HCT116 (cell line): ENCODE results near the gene NGEF.

ENCODE experiments used
- ATF3 ChIP-seq: IDR thresholded peaks from 2 replicates; pipeline ENCODE4 v1.6.1; 2012
- CTCF ChIP-seq, 3 experiments: fragments of 200-600 bp in 1 of 3; sonication (generic) in 1 of 3; IDR thresholded peaks in 2 of 3; conservative IDR thresholded peaks in 1 of 3; 2 replicates each; pipeline ENCODE4 v1.5.1; 2012 to 2017; ENCODE audit warnings: low read depth in 2 of 3, low read length in 2 of 3, antibody characterized with exemption in 1 of 3, borderline replicate concordance in 1 of 3, control low read depth in 1 of 3, mild to moderate bottlenecking in 1 of 3, mixed read lengths in 1 of 3, mixed run types in 1 of 3, moderate library complexity in 1 of 3; ENCODE audit not compliant: insufficient read depth in 1 of 3
- POLR2A ChIP-seq: IDR thresholded peaks from 2 replicates; pipeline ENCODE4 v1.7.0; 2011; ENCODE audit warnings: borderline replicate concordance; ENCODE audit not compliant: insufficient read depth, insufficient read length; ENCODE audit errors: extremely low read depth
- SIN3A ChIP-seq: IDR thresholded peaks from 2 replicates; pipeline ENCODE4 v1.6.1; 2012; ENCODE audit warnings: low read depth
- TCF7L2 ChIP-seq: IDR thresholded peaks from 2 replicates; pipeline ENCODE4 v1.7.0; 2011; ENCODE audit warnings: borderline replicate concordance, inconsistent platforms; ENCODE audit not compliant: insufficient read depth, insufficient read length; ENCODE audit errors: extremely low read depth
- ZBTB33 ChIP-seq: IDR thresholded peaks from 2 replicates; pipeline ENCODE4 v1.6.1; 2011; ENCODE audit warnings: mild to moderate bottlenecking, low read length, moderate library complexity; ENCODE audit not compliant: insufficient replicate concordance; ENCODE audit errors: extremely low read depth

- no peak for TF ChIP-seq SIN3A
- no peak for TF ChIP-seq POLR2A
- no peak for TF ChIP-seq CTCF (IDR thresholded peaks at IDR 0.05 in 2 of 3, conservative IDR thresholded peaks at IDR 0.05 in 1 of 3; ENCODE audit: borderline replicate concordance in 1 of 3, insufficient read depth in 1 of 3, low read depth in 2 of 3, low read length in 2 of 3)
- TF ChIP-seq ATF3, result no peak
- TF ChIP-seq ZBTB33, result no peak
- no peak for TF ChIP-seq TCF7L2
These were observed 121.4 kb downstream of the NGEF start for GRCh38 chr2:232891621-232892071.
